Measurements from ENCODE around the gene COX6B2.
"Not testable (repeated sequence)": the region's sequence is repeated elsewhere in the genome, so short reads cannot be mapped to it uniquely, and the experiment has no call there.

The COX6B2 gene, protein sequence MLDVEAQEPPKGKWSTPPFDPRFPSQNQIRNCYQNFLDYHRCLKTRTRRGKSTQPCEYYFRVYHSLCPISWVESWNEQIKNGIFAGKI

DNA sequence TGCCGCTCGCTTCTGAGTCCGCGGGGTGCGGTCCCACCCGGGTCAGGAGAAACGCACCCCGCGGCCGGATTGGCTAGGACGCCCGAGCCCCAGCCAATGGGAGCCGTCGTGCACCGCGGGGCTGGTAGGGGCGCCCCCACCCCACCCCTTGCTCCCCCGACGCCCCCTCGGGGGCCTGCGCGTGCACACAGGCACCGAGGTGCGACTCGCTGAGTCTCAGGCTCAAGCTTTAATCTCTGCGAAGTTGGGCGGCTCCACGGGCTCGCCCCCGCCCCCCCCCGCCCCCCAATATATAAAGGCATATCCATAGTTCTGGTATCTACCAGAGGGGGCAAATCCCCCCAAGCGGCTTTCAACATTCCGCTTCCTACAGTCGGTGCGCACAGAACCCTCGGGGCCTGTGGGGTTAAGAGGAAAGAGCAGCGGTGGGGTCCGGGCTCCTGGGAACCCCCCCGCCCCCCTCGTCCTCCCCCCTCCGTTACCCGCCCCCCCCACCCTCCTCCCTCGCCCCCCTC, at the start of gene COX6B2:
COX6B2 (minus strand) TSS at position 22 of the 515 bp plus-strand sequence. CDS start 198 bp downstream, outside the sequence.
- in situ Hi-C loops (cut with MboI; ENCODE audit: low sequenced_read_pairs) = no loop called here

DNA sequence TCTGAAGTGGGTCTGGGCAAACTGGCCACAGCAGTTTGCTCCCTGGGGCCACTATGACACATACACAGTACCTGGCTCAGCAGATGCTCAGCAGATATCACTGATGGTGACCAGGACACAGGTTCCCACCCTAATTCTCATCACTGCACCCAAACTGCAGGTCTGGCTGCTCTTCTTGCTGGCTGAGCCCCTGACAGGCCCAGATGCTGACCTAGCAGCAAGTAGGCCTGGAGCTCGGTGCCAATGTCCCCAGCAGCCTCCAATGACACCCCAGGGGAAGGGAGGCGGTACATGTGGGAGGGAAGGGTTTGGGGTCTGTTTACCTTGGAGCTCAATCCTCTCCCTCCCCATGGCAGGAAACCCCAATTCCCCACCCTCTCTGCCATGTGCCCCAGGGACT, 48.0 kb upstream of the COX6B2 start:
- in situ Hi-C loops (cut with MboI; ENCODE audit: low sequenced_read_pairs) = no loop called here

DNA sequence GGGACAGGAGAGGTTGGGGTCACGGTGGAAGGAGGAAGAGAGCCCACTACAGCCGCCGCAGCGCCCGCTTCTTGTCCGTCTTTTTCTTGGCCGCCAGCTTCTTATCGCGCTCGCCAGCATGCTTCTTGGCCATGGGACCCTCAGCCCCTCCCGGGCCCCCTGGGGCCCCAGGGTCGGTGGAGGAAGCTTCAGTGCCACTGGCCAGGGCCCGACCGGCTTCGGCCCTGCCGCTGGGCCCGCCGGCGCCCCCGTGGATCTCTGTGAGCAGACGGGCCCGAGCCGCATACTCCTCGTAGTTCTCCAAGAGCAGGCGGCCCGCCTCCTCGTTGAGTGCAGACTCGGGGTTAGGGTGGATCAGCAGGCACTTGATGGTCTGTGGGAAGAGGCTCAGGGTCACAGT, 46.9 kb upstream of the COX6B2 start:
- in situ Hi-C loops (cut with MboI; ENCODE audit: low sequenced_read_pairs) = not testable (repeated sequence)

DNA sequence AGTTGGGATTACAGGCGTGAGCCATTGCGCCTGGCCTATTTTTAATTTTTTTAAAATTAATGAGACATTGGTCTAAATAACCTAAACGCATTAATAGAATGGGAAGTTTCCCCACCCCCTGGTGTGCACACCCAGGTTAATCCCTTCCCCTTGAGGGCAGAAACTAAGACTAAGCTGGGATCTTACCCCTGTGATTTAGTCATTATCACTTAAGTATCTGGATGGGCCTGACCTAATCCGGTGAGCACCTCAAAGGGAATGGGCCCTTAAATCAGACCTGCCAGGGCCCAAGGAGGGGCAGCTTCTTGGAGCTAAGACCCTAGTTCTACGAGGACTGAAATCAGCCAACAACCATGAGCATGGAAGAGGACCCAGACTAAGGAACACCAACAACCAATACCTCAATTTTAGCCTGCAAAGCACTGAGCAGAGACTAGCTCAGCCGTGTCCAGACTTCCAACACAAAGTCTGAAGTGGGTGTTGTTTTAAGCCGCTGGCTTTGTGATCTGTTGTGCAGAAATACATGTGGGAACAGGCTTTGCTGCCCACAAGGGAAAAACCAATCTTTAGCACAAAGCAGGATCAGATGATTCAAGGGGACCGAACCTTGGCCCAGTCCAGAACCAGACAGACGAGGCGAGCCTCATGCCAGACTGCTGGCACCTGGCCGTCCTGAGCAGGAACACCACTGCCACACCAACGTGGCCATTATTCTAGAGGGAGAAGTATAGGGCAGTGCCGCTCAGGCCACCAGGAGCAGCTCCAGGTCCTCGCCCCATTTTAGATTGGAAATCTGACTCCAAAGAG, 46.0 kb upstream of the COX6B2 start:
- in situ Hi-C loops (cut with MboI; ENCODE audit: low sequenced_read_pairs) = no loop called here

DNA sequence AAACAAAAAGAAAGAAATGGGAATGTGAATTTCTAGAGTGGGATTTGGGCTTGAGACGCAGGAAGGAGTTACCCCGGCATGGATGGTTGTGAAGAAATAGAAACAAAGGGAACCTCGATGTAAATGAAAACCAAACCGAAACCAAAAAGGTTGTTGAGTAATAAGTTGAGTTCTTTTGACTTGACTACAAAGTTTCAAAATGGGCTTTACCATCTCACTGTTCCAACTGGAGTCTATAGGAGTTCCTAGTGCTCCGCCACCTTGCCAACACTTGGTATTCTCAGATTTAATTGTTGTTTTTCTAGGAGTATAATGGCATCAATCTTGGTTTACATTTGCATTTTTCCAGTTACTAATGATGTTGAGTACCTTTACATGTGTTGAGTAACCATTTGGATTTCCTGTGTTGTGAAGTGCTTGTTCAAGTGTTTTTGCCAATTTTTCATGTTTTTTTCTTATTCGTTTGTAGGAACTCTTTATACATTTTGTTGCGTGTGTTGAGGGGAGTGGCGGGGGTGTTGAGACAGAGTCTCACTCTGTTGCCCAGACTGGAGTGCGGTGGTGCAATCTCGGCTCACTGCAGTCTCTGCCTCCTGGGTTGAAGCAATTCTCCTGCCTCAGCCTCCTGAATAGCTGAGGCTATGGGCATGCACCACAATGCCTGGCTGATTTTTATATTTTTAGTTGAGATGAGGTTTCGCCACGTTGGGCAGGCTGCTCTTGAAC, 43.8 kb upstream of the COX6B2 start:
- in situ Hi-C loops (cut with MboI; ENCODE audit: low sequenced_read_pairs) = no loop called here

DNA sequence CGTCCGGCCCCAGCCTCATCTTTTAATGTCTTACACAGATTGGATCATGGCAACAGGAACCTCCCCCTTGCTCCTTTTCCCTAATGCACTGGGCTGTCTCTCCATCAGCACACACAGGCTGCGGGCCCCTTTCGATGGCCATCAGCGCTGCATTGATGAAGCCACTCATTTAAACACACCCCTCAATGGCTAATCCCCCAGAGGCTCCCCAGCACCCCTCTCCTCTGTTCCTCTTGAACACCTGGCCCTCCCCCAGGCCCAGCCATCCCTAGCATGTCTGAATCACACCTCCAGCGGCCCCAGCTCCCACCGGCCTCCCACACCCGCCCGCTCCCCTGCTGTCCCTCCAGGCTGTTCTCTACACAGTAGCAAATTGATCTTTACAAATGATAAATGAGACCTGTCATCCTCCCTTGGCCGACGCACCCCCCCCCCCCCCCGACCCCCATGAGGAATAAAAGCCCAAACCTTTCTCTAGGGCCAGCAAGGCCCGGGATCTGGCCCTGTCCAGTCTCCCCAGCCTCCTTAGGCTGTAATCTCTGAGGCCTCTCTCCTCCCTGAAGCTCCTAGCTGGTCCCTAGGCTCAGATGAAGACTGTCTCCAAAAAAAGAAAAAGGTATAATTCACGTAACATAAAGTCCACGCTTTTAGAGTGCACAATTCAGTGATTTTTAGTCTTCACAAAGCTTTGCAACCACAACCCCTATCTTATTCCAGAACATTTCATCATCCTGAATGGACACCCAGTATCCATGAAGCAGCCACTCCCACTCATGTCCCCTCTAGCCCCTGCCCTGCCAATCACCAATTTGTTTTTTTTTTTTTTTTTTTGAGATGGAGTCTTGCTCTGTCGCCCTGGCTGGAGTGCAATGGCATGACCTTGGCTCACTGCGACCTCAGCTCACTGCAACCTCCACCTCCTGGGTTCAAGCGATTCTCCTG, 38.6 kb upstream of the COX6B2 start:
- in situ Hi-C loops (cut with MboI; ENCODE audit: low sequenced_read_pairs) = no loop called here

DNA sequence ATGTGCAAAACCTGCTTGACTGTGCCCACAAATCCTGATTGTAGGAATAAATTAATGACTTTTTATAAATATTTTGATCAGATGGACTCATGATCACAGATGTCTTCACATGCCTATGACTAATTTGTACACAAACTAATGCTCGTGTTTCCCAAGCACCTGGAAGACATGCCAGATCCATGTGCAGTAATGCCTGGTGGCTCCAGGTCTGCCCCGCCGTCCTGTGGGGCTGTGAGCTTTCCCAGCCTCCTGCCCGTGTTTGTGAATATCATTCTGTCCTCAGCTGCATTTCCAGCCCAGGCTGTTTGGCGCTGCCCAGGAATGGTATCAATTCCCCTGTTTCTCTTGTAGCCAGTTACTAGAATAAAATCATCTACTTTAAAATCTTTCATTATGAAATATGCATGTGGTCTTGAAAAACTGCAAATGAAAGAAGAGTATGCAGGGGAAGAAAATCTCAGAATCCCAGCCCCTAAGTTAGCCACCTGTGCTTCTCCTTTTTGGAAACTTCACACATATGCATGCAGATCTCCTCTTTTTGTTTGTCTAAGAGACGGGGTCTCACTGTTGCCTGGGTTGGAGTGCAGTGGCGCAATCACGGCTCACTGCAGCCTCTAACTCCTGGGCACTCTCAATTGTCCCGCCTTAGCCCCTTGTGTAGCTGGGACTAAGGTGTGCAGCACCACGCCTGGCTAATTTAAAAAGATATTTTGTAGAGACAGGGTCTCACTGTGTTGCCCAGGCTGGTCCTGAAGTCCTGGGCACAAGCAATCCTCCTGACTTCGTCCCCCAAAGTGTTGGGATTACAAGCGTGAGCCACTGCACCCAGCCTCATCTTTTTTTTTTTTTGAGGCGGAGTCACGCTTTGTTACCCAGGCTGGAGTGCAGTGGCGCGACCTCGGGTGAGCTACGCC, 37.4 kb upstream of the COX6B2 start:
- in situ Hi-C loops (cut with MboI; ENCODE audit: low sequenced_read_pairs) = no loop called here

DNA sequence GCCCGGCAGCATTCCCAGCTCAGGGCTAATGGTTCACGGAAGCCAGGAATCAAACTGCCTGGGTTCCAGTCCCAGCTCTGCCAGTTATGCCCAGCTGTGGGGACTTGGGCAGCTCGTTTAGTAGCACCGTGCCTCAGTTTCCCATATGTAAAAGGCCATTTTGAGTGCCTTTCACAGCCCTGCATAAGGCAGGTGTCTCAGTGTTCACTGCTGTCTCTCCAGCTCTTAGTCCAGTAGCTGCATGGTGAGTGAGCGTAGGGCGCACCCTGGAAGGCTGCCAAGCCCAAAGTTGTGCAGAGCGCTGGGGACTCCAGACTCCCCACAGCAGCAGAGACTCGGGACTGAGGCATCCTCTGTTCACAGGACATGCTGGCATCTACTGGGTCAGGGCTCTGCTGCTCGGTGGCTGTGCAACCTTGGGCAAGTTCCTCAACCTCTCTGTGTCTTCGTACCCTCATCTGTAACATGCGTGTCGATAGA, 36.7 kb upstream of the COX6B2 start:
- in situ Hi-C loops (cut with MboI; ENCODE audit: low sequenced_read_pairs) = no loop called here

DNA sequence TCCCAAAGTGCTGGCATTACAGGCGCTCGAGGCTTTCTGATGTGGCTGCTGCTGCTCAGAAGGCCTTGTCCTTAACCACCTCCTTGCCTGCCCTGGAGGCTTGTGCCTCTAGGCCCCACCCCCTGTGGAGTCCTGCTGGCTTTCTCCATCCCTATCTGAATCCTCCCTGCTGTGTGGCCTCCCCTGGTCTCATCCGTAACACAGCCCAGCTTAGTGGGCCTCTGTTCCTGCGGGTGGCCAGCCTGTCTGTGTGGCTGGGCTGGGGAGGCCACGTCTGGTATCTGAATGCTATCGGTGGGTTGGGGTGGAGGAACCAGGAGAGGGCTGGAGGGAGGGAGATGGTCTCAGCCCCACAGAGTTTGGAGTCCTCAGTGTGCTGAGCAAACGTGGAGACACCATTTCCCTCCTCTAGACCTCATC, 36.0 kb upstream of the COX6B2 start:
- in situ Hi-C loops (cut with MboI; ENCODE audit: low sequenced_read_pairs) = no loop called here

DNA sequence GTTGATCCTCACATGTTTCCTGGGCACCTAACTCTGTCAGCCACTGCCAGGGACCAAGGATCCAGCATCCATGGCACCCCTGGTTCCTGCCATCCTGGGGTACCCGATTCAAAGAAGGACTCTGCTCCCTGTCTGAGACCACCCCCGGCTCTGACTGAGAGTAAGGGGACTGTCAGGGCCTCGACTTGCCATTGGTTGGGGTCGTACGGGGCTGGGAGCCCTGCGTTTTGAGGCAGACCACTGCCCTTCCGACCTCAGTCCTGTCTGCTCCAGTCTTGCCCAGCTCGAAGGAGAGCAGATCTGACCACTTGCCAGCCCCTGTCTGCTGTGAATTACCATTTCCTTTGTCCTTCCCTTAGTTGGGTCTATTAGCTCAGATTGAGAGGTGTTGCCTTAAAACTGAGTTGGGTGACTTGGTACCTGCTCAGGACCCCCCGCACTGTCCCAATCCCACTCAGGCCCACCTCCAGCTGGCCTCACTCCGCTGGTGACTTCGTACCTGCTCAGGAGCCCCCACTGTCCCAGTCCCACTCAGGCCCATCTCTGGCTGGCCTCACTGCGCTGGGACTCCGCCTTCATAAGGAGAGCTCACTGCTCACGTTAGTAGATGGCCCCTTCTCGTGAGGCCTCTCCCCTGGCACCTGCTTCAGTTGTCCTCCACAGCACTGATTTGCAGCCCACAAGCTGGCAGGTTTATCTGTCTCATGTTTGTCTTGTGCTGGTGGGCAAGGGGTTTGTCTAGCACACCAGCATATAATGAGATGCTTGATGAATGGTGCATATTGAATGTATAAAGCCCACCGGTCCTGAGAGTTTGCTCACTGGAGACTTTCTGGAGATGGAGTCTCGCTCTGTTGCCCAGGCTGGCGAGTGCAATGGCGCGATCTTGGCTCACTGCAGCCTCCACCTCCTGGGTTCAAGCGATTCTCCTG, 35.1 kb upstream of the COX6B2 start:
- in situ Hi-C loops (cut with MboI; ENCODE audit: low sequenced_read_pairs) = no loop called here

DNA sequence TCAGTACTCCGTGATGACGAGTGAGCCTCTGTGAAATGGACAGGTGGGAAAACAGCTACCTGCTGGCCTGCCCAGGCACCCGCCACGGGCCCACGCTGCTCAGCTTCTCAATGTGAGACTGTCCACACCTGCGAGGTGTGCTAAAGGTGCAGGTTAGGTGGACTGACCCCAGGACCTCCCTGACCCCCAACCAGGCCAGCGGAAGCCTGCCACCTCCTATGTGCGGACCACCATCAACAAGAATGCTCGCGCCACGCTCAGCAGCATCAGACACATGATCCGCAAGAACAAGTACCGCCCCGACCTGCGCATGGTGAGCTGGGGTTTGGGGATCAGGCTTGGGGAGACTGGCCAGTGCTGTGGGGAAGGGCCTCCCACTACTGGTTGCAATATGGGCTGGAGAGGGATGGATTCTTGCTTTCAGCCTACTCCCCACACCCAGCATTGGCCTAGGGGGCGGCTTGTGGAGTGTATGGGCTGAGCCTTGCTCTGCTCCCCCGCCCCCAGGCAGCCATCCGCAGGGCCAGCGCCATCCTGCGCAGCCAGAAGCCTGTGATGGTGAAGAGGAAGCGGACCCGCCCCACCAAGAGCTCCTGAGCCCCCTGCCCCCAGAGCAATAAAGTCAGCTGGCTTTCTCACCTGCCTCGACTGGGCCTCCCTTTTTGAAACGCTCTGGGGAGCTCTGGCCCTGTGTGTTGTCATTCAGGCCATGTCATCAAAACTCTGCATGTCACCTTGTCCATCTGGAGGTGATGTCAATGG, 33.4 kb upstream of the COX6B2 start:
- in situ Hi-C loops (cut with MboI; ENCODE audit: low sequenced_read_pairs) = no loop called here

DNA sequence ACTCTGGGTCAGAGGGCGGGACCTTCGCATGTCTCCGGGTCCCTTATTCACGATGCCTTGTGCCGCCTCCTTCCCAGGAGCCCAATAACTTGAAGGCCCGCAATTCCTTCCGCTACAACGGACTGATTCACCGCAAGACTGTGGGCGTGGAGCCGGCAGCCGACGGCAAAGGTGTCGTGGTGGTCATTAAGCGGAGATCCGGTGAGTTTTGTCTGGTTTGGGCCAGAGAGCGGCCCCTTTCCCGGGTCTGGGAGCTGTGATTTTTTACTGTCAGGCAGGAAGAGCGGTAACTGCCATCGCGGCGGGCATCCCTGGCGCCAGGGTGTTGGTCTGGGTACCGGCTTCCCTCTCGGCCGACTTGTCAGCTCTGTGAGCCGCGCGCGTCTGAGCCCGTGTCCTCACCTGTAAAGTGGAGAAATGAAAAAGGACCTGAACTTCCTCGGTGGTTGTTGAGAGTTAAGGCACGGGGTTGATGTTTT, 32.0 kb upstream of the COX6B2 start:
- in situ Hi-C loops (cut with MboI; ENCODE audit: low sequenced_read_pairs) = no loop called here

DNA sequence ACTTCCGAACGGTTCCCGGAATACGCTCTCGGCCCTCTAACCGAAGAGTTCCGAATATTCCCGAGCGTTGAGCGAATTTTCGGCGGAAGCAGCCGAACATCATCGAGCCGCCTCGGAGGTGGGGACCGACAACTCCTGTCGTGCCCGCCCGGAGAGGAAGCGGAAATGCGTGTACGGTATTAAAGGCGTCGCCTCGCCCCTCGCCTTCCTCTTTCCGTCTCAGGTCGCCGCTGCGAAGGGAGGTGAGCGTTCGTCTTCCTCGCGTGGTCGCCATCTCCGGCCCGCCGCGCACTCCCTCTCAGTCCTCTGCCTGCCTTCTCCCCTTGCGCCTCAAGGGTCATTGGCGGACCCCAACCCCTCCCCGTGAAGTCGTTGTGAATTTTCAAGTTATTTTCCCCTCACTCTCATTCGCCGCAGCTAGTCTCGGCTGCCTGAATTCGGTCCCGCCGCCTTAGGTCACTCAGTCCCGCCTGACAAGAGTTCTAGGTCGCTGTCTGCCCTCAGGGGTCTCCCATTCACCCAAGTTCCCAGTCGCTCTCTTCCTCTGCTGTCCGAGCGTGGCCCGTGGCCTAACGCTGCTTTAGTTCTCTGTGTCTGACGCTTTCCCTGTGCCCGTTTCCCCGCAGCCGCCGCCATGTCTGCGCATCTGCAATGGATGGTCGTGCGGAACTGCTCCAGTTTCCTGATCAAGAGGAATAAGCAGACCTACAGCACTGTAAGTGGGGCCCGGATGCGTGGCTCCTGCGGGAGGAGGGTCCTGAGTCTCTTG, 31.4 kb upstream of the COX6B2 start, which contains the start of gene RPL28:
RPL28 (plus strand) TSS at position 209 of the 769 bp plus-strand sequence; CDS start at position 635, 426 bp downstream.
- in situ Hi-C loops (cut with MboI; ENCODE audit: low sequenced_read_pairs) = no loop called here

DNA sequence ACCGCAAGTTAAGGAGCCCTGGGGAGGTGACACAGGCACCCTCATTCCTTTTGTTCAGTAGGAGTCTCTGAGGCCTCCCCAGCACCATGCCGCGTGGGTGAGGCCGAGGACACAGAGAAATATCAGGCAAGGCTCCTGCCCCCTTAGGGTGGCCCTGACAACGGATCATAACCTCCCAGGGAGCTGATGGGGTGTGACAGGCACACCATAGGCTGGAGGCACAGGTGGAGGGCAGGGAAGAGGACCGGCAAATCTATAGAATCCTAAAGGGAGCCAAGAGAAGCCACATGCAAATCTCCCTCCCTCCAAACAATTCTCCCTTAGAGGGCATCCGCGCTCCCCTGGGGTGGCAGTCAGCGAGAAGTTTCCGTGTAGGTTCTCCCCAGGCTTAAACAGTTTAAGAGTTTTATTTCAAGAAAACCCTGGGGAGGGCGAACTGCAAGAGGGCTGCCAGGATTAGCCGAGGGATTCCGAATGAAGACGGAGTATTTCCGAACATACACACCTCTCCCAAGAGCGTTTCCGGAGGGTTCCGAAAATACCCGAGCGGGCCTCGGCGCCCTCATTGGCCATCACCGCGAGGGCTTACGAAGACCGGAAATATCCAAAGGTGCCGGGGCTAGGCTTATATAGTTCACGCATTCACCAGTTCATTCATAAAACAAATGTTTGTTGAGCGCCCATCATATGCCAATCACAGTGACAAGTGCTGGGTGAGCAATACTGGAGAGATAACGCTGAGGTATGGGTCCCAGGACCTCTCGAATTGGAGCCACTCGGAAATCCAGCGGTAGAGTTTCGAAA, 30.6 kb upstream of the COX6B2 start:
- in situ Hi-C loops (cut with MboI; ENCODE audit: low sequenced_read_pairs) = no loop called here

DNA sequence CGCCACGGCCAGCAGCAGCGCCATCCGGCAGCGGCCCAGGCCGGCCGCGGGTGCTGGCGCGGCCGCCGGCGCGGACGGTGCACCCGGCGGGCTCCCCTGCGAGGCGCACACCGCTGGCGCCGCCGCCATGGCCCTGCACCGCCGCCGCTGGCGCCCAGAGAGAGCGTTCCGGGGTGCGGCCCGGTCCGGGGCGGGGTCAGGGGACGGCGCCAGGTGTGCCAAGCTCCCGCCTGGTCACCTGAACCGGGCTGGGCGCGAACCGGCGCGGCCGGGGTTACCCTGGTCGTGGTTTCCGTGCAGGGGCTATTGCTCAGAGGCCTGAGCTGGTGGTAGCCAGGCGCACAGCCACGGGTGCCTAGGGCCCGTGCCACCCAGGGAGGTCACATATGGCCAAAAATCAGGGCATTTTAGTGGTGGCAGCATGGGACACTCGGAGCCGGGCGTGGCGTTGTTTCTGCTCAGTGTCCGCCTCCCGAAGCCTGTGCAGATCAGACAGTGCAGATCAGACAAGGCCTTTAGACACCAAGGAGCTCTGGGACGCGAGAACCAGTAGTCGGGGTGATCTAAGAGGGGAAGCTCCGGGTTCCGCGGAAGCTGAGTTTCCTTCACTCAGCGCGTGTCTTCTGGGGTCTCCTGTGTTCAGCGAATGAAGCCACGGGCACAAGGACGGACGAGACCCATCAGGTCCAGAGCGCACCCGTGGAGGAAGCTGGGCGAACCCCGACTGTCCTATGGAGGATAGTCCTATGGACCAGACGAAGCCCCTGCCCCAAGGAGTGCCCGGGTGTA, 29.8 kb upstream of the COX6B2 start, which contains the start of gene TMEM238:
TMEM238 (minus strand) TSS at position 162 of the 789 bp plus-strand sequence; CDS start at position 129, 33 bp downstream.
- in situ Hi-C loops (cut with MboI; ENCODE audit: low sequenced_read_pairs) = no loop called here
